K562 (cell line): Measurements from ENCODE around the gene EIF3I. TPM values are rescaled to one million over a fixed set of nuclear protein-coding genes. Genes with fewer than 3 reads are reported as not detected.

Source experiments
- ATAC-seq: fragments of 200-7000 bp; cut with Tn5 transposase; 3 replicates; pipeline ENCODE4 v1.9.1; 2020; ENCODE audit warnings: moderate library complexity
- BruUV-seq: library from RNA; stranded (reverse); fragments of 400-500 nt; replicated peaks from 2 replicates; lab custom pipeline; 2021; lab: Mats Ljungman, UMichigan
- CTCF ChIA-PET: fragments of 300-600 bp; formaldehyde crosslinking; extraction: SDS; loops from one replicate; lab custom pipeline; 2021; ENCODE audit warnings: low intra/inter-chr PET ratio; lab: Yijun Ruan, JAX
- POLR2A ChIA-PET: fragments of 300-600, 350-650 bp; sonication (Branson Sonifier 250); formaldehyde crosslinking; extraction: SDS; loops from one replicate; lab custom pipeline; 2021; ENCODE audit warnings: antibody characterized with exemption, inconsistent platforms; lab: Yijun Ruan, JAX
- DNase-seq, 4 experiments: peaks; one replicate each; pipeline versions ENCODE4 v3.0.0 to v3.0.0-alpha.2; 2011 to 2018; ENCODE audit warnings: low spot score in 3 of 4, mixed read lengths in 3 of 4; ENCODE audit errors: extremely low read depth in 1 of 4
- FAIRE-seq: peaks from 2 replicates; lab custom pipeline; 2011; peaks lifted over from hg19 to GRCh38; lab: Jason Lieb, UNC
- H2AFZ ChIP-seq: 2 replicates; pipeline ENCODE4 v1.6.0; 2011; ENCODE audit warnings: low read depth, low read length, control low read depth, inconsistent platforms
- H3K27ac ChIP-seq: fragments of 200-600 bp; 3 replicates; pipeline ENCODE4 v1.8.0; 2011; ENCODE audit warnings: low read depth, mild to moderate bottlenecking, control low read depth, inconsistent platforms, low read length, moderate library complexity, mixed read lengths; ENCODE audit errors: extremely low read depth
- H3K27me3 ChIP-seq, 2 experiments: fragments of 300-600 bp in 1 of 2; 2 replicates in 1 of 2; 3 replicates in 1 of 2; pipeline versions ENCODE4 v1.6.0 to v1.8.0; 2011; ENCODE audit warnings: inconsistent platforms in 2 of 2, low read length in 2 of 2, mild to moderate bottlenecking in 1 of 2, mixed read lengths in 1 of 2, moderate library complexity in 1 of 2; ENCODE audit not compliant: control insufficient read depth in 2 of 2, insufficient read depth in 2 of 2
- H3K36me3 ChIP-seq: fragments of 300-600 bp; 3 replicates; pipeline ENCODE4 v1.8.0; 2011; ENCODE audit warnings: mild to moderate bottlenecking, low read length, inconsistent platforms; ENCODE audit not compliant: control insufficient read depth, insufficient read depth
- H3K4me1 ChIP-seq, 2 experiments: fragments of 200-600 bp in 1 of 2; replicated peaks in 1 of 2; 2 replicates in 1 of 2; 3 replicates in 1 of 2; pipeline versions ENCODE4 v1.5.1 to v1.8.0; 2011; ENCODE audit warnings: inconsistent platforms in 2 of 2, low read length in 2 of 2, mild to moderate bottlenecking in 1 of 2, mixed read lengths in 1 of 2, moderate library complexity in 1 of 2; ENCODE audit not compliant: control insufficient read depth in 2 of 2, insufficient read depth in 2 of 2
- H3K4me2 ChIP-seq: 2 replicates; pipeline ENCODE4 v1.6.1; 2011; ENCODE audit warnings: low read length, control low read depth, inconsistent platforms, mixed read lengths; ENCODE audit not compliant: insufficient read depth
- H3K4me3 ChIP-seq: fragments of 200-600 bp; sonication (generic), shearing (Covaris generic); 2 replicates; pipeline ENCODE4 v1.5.1; 2016; ENCODE audit warnings: control low read depth, inconsistent platforms
- H3K79me2 ChIP-seq: fragments of 200-600 bp; 3 replicates; pipeline ENCODE4 v1.8.0; 2011; ENCODE audit warnings: low read length, inconsistent platforms; ENCODE audit not compliant: control insufficient read depth, insufficient read depth
- H3K9ac ChIP-seq, 2 experiments: 2 replicates each; pipeline versions ENCODE4 v1.6.0 to v1.6.1; 2011; ENCODE audit warnings: low read depth in 2 of 2, low read length in 2 of 2, control low read depth in 1 of 2, inconsistent platforms in 1 of 2, mild to moderate bottlenecking in 1 of 2, mixed read lengths in 1 of 2; ENCODE audit not compliant: insufficient read depth in 1 of 2
- H3K9me1 ChIP-seq: one replicate; pipeline ENCODE4 v1.6.0; 2011; ENCODE audit warnings: inconsistent platforms, mild to moderate bottlenecking, low read length, moderate library complexity; ENCODE audit not compliant: control insufficient read depth, insufficient read depth
- H3K9me3 ChIP-seq: replicated peaks from 2 replicates; pipeline ENCODE4 v1.5.1; 2011; ENCODE audit warnings: low read depth, low read length, inconsistent platforms; ENCODE audit not compliant: control insufficient read depth, insufficient read depth
- H4K20me1 ChIP-seq: replicated peaks from 2 replicates; pipeline ENCODE4 v1.6.1; 2011; ENCODE audit warnings: low read length, inconsistent platforms, mixed read lengths; ENCODE audit not compliant: control insufficient read depth, insufficient read depth
- HDAC2 ChIP-seq: fragments of 450-650 bp; IDR thresholded peaks from 2 replicates; pipeline ENCODE4 v1.6.1; 2016; ENCODE audit warnings: mild to moderate bottlenecking
- MCM3 ChIP-seq: fragments of 450-650 bp; IDR thresholded peaks from 2 replicates; pipeline ENCODE4 v1.6.1; 2016
- NFE2L1 ChIP-seq: fragments of 450-650 bp; IDR thresholded peaks from 2 replicates; pipeline ENCODE4 v1.6.1; 2016; ENCODE audit warnings: missing genetic modification characterization, low read depth, mild to moderate bottlenecking, missing compliant biosample characterization, moderate library complexity, borderline replicate concordance
- PBX2 ChIP-seq, 2 experiments: IDR thresholded peaks in 1 of 2; conservative IDR thresholded peaks in 1 of 2; 2 replicates each; pipeline ENCODE4 v1.6.1; 2016; ENCODE audit warnings: low read depth in 2 of 2, mild to moderate bottlenecking in 1 of 2, missing compliant biosample characterization in 1 of 2, missing genetic modification characterization in 1 of 2, moderate library complexity in 1 of 2
- POLR2A ChIP-seq: fragments of 450-650 bp; conservative IDR thresholded peaks from 2 replicates; pipeline ENCODE4 v1.6.1; 2016
- RFX5 ChIP-seq: IDR thresholded peaks from 2 replicates; pipeline ENCODE4 v1.6.1; 2011; ENCODE audit warnings: low read depth, mild to moderate bottlenecking, improper control_type of control experiment, low read length
- WHSC1 ChIP-seq: IDR thresholded peaks from one replicate; pipeline ENCODE4 v1.6.1; 2012; ENCODE audit warnings: low read length, control low read depth, inconsistent platforms
- ZNF583 ChIP-seq: fragments of 250-450 bp; sonication (Bioruptor Pico); IDR thresholded peaks from 2 replicates; pipeline ENCODE4 v1.4.0; 2020
- in situ Hi-C: fragments of 300-500 bp; cut with MboI; formaldehyde crosslinking; loops from 4 replicates; pipeline ENCODE4 v1.15.0; 2018; ENCODE audit warnings: inconsistent platforms, mixed read lengths
- intact Hi-C: fragments of 100-400 bp; cut with micrococcal nuclease; formaldehyde crosslinking; loops from 2 replicates; pipeline ENCODE4 v1.14.2; 2022
- polyA plus RNA-seq, 8 experiments: library from polyadenylated mRNA; depleted of rRNA in 4 of 8; stranded (reverse) in 5 of 8; unstranded in 3 of 8; fragments of >200 nt; fragmentation: Nextera tagmentation in 2 of 8; fragmentation: Illumina TruSeq in 1 of 8; extraction: Ambion mirVana in 2 of 8; extraction: Trizol in 1 of 8; gene quantifications; 2 replicates each; pipeline versions ENCODE4 v1.2.1 to v1.2.3, GENCODE V29; 2011 to 2014; ENCODE audit warnings: inconsistent platforms in 1 of 8, missing spikeins in 1 of 8
- total RNA-seq, 7 experiments: library from RNA; depleted of rRNA in 6 of 7; stranded (reverse); fragments of >200 nt in 6 of 7; fragmentation: Illumina TruSeq in 2 of 7; extraction: Trizol in 2 of 7; gene quantifications; 2 replicates each; pipeline versions ENCODE4 v1.2.1 to v1.2.3, GENCODE V29; 2011 to 2021; ENCODE audit warnings: low replicate concordance in 1 of 7
- TF ChIP-seq, protein P1 (sequence below): sonication (generic); formaldehyde crosslinking; IDR thresholded peaks from 2 replicates; pipeline ENCODE4 v1.8.0; 2023; ENCODE audit warnings: missing genetic modification reagents, mild to moderate bottlenecking, borderline replicate concordance
- TF ChIP-seq, protein P2 (sequence below), 3 experiments: fragments of 200-800 bp in 1 of 3; sonication (Bioruptor generic) in 1 of 3; sonication (generic) in 1 of 3; formaldehyde crosslinking in 1 of 3; IDR thresholded peaks; 2 replicates each; pipeline versions ENCODE4 v1.6.1 to v1.8.0; 2016 to 2022; ENCODE audit warnings: mild to moderate bottlenecking in 2 of 3, missing compliant biosample characterization in 2 of 3, missing genetic modification characterization in 2 of 3, missing genetic modification reagents in 1 of 3

The EIF3I gene
- total and polyA plus RNA-seq, 9 of the 15 experiments (the other 6 are each of a cell fraction or from before 2014, with no cell fraction given) = 414 to 1,526 (median 635) TPM

- ATAC-seq = no peak
- H3K27me3 ChIP-seq = peaks cover 0 to 5% of the 10 kb centered on the region in 2 experiments; a peak in 1 of 5 replicates
- in situ Hi-C loops (no loop called here), intact Hi-C loops (no loop called here)
- no peaks in the 10 kb centered on the region for H3K9me1 ChIP-seq
- no peaks in the 10 kb centered on the region for H3K36me3 ChIP-seq
- ChIA-PET POLR2A (interaction anchor here (1.1 to 1.3 kb wide), 2 partner anchors 20 to 22 kb away, joined by 3 read pairs; no protein-coding TSS in a partner anchor), CTCF (no interaction called here)
- H3K4me3 ChIP-seq = no peak overlapping the region
- DNase-seq = no peak
- no TSS peak for BruUV-seq
- peaks cover 12 to 16% of the 10 kb centered on the region in 2 experiments; a peak in 4 of 5 replicates for H3K4me1 ChIP-seq
- no peak overlapping the region for H3K9ac ChIP-seq
- H2AFZ ChIP-seq = no peak overlapping the region
- H3K27ac ChIP-seq = no peak overlapping the region
- no peaks in the 10 kb centered on the region for H4K20me1 ChIP-seq
- no peaks in the 10 kb centered on the region for H3K79me2 ChIP-seq
- H3K4me2 ChIP-seq = no peak overlapping the region
- H3K9me3 ChIP-seq = no peaks in the 10 kb centered on the region
- peak; percentile 62 for FAIRE-seq
- TF ChIP-seq NFE2L1 (tag) (no peak), HDAC2 (0 out of 2 replicates have a peak, but pooled peaks have one; percentile 27), PBX2 (CRISPR knock-in tag; IDR thresholded peaks at IDR 0.05; ENCODE audit: low read depth) (no peak), PBX2 (tag; conservative IDR thresholded peaks at IDR 0.05; ENCODE audit: low read depth) (no peak), MCM3 (no peak), RFX5 (no peak), POLR2A (no peak), ZNF583 (CRISPR knock-in tag) (no peak), WHSC1 (no peak)
- TF ChIP-seq, protein P1, sequence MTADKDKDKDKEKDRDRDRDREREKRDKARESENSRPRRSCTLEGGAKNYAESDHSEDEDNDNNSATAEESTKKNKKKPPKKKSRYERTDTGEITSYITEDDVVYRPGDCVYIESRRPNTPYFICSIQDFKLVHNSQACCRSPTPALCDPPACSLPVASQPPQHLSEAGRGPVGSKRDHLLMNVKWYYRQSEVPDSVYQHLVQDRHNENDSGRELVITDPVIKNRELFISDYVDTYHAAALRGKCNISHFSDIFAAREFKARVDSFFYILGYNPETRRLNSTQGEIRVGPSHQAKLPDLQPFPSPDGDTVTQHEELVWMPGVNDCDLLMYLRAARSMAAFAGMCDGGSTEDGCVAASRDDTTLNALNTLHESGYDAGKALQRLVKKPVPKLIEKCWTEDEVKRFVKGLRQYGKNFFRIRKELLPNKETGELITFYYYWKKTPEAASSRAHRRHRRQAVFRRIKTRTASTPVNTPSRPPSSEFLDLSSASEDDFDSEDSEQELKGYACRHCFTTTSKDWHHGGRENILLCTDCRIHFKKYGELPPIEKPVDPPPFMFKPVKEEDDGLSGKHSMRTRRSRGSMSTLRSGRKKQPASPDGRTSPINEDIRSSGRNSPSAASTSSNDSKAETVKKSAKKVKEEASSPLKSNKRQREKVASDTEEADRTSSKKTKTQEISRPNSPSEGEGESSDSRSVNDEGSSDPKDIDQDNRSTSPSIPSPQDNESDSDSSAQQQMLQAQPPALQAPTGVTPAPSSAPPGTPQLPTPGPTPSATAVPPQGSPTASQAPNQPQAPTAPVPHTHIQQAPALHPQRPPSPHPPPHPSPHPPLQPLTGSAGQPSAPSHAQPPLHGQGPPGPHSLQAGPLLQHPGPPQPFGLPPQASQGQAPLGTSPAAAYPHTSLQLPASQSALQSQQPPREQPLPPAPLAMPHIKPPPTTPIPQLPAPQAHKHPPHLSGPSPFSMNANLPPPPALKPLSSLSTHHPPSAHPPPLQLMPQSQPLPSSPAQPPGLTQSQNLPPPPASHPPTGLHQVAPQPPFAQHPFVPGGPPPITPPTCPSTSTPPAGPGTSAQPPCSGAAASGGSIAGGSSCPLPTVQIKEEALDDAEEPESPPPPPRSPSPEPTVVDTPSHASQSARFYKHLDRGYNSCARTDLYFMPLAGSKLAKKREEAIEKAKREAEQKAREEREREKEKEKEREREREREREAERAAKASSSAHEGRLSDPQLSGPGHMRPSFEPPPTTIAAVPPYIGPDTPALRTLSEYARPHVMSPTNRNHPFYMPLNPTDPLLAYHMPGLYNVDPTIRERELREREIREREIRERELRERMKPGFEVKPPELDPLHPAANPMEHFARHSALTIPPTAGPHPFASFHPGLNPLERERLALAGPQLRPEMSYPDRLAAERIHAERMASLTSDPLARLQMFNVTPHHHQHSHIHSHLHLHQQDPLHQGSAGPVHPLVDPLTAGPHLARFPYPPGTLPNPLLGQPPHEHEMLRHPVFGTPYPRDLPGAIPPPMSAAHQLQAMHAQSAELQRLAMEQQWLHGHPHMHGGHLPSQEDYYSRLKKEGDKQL (CRISPR knock-in tag) = no peak
- TF ChIP-seq, protein P2, sequence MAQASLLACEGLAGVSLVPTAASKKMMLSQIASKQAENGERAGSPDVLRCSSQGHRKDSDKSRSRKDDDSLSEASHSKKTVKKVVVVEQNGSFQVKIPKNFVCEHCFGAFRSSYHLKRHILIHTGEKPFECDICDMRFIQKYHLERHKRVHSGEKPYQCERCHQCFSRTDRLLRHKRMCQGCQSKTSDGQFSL (CRISPR knock-in tag; IDR thresholded peaks at IDR 0.05) = no peak
- TF ChIP-seq, protein P2 (tag; IDR thresholded peaks at IDR 0.05) = no peak
Measured at GRCh38 chr1:32269744-32270143, 47.5 kb downstream of the EIF3I start.
